Esophagus squamous epithelium (tissue), 4 donors: ENCODE results near the gene MBP.

Experiments
- POLR2A ChIP-seq, 4 donors: fragments of 450-650 bp; IDR thresholded peaks; one replicate each; pipeline ENCODE4 v1.6.1; 2017; ENCODE audit warnings: antibody characterized with exemption in 4 of 4, mild to moderate bottlenecking in 4 of 4, moderate library complexity in 3 of 4
- TF ChIP-seq, protein P1 (sequence below), 6 experiments: fragments of 450-650 bp in 4 of 6; fragments of 200-600 bp in 2 of 6; sonication (generic) in 2 of 6; IDR thresholded peaks; one replicate each; pipeline ENCODE4 v1.5.1; 2016 to 2019; ENCODE audit warnings: antibody characterized with exemption in 6 of 6, mild to moderate bottlenecking in 4 of 6, moderate library complexity in 4 of 6

DNA sequence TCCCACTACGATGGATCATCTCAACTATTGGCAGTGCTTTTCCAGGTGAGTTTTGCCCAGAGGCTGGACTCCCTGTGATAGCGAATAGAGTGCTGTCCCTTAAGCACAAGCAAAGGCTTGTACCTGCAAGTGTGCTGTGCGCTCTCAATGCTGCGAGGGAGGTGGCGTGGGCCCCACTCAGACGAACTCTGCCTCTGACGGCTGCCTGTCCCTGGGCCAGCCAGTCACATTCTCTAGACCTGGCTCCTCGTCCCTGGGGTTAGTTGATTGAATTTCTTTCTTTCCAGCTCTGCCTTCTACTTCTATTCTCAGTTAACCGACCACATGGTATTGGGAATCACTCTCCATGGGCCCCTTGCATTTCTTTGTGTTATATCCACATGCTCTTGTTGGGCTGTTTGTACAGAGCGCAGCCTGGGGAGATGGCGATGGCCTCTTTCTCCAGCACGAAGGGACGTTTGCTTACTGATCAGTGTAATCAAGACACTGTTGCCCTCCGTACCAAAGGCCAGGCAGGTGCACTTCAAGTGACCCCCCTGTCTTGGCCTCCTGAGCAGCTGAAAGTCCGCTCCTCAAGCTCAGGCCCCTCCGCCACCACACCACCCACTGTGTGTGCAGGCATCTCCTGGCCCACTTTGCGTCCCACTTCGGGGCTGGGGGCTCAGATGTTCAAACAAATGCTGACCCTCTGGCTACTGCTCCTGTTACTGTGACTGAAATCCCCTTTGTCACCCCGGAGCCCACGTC is 158.9 kb downstream of the MBP start:
- TF ChIP-seq, protein P1, sequence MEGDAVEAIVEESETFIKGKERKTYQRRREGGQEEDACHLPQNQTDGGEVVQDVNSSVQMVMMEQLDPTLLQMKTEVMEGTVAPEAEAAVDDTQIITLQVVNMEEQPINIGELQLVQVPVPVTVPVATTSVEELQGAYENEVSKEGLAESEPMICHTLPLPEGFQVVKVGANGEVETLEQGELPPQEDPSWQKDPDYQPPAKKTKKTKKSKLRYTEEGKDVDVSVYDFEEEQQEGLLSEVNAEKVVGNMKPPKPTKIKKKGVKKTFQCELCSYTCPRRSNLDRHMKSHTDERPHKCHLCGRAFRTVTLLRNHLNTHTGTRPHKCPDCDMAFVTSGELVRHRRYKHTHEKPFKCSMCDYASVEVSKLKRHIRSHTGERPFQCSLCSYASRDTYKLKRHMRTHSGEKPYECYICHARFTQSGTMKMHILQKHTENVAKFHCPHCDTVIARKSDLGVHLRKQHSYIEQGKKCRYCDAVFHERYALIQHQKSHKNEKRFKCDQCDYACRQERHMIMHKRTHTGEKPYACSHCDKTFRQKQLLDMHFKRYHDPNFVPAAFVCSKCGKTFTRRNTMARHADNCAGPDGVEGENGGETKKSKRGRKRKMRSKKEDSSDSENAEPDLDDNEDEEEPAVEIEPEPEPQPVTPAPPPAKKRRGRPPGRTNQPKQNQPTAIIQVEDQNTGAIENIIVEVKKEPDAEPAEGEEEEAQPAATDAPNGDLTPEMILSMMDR (IDR thresholded peaks at IDR 0.05): no peak
- TF ChIP-seq POLR2A (IDR thresholded peaks at IDR 0.05): no peak
